Activated CD8-positive, alpha-beta T cell treated with anti-CD3 and anti-CD28 coated beads, Interleukin-2, amount 10 ng/mL, durations not matched to agents 7 days and 5 days (primary cell): ENCODE measurements around the gene SDR39U1. TPM values are rescaled to one million over a fixed set of nuclear protein-coding genes. Genes with fewer than 3 reads are reported as not detected.

Experiments used
- ATAC-seq: fragments of 150-1000 bp; cut with Tn5 transposase; one replicate; pipeline ENCODE4 v1.10.0; 2021; ENCODE audit warnings: moderate library complexity
- CTCF ChIA-PET: fragments of 350-600 bp; sonication (Branson Sonifier 250); formaldehyde crosslinking; loops from one replicate; lab custom pipeline; 2021; ENCODE audit warnings: antibody characterized with exemption; lab: Charles Lee
- POLR2A ChIA-PET: fragments of 350-600 bp; sonication (Branson Sonifier 250); formaldehyde crosslinking; loops from one replicate; lab custom pipeline; 2021; ENCODE audit warnings: antibody characterized with exemption; lab: Charles Lee
- DNase-seq: peaks from one replicate; pipeline ENCODE4 v3.0.0-alpha.2; 2020
- H3K27ac Mint-ChIP-seq: one replicate; pipeline ENCODE4 v1.8.0; 2021; ENCODE audit warnings: mild to moderate bottlenecking, mixed read lengths
- H3K27me3 Mint-ChIP-seq: one replicate; pipeline ENCODE4 v1.8.0; 2021; ENCODE audit warnings: low read depth, mixed read lengths
- H3K36me3 Mint-ChIP-seq: one replicate; pipeline ENCODE4 v1.8.0; 2021; ENCODE audit warnings: low read depth, mixed read lengths
- H3K4me1 Mint-ChIP-seq: one replicate; pipeline ENCODE4 v1.8.0; 2021; ENCODE audit warnings: low read depth, mixed read lengths
- H3K4me3 Mint-ChIP-seq: one replicate; pipeline ENCODE4 v1.8.0; 2021; ENCODE audit warnings: mild to moderate bottlenecking, mixed read lengths
- H3K9me3 Mint-ChIP-seq: one replicate; pipeline ENCODE4 v1.8.0; 2022; ENCODE audit warnings: mixed read lengths; ENCODE audit not compliant: insufficient read depth
- total RNA-seq, 2 experiments: library from RNA; stranded (reverse); gene quantifications; one replicate each; pipeline ENCODE4 v1.2.3, GENCODE V29; 2021

SDR39U1 gene
- total RNA-seq, 2 experiments from 2014 or later, result 47.6 to 58.6 TPM

DNA sequence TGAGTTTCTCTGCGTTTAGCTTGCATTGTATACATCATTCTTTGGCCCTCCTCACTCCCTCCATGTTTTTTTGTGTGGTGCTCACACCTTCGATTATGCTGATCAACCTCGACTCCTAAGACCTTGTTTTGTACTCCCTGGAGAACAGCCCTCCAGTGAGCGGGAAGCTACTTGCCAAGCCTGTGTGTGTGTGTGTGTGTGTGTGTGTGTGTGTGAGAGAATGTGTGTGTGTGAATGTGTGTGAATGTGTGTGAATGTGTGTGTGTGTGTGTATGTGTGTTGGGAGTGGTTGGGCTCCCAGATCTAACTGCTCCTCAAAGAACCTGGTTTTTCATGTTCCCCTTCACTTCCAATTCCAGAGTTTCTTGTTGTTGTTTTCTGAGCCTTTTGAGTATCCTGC lies 37.8 kb downstream of the SDR39U1 start:
- DNase-seq, result no peak
- CTCF ChIA-PET, result interaction anchor here (0.8 kb wide), 1 partner anchor 18 kb away, joined by 3 read pairs; no protein-coding TSS in a partner anchor
- no peak for ATAC-seq
- H3K27me3 Mint-ChIP-seq, result peaks cover 39% of the 10 kb centered on the region
- H3K27ac Mint-ChIP-seq, result no peak overlapping the region
- H3K4me1 Mint-ChIP-seq, result no peaks in the 10 kb centered on the region
- no peak overlapping the region for H3K4me3 Mint-ChIP-seq
- H3K36me3 Mint-ChIP-seq, result no peaks in the 10 kb centered on the region
- POLR2A ChIA-PET, result no interaction called here
- no peaks in the 10 kb centered on the region for H3K9me3 Mint-ChIP-seq

GRCh38 chr14:24403294-24403998 lies 39.1 kb downstream of the SDR39U1 start:
- Mint-ChIP-seq H3K36me3 (no peaks in the 10 kb centered on the region), H3K9me3 (no peaks in the 10 kb centered on the region), H3K27me3 (peaks cover 43% of the 10 kb centered on the region), H3K4me3 (no peak overlapping the region), H3K4me1 (peaks cover 4% of the 10 kb centered on the region), H3K27ac (no peak overlapping the region)
- no peak for ATAC-seq
- ChIA-PET CTCF (no interaction called here), POLR2A (interaction anchor here (1.0 kb wide), 1 partner anchor 26 kb away, joined by 4 read pairs; the partner anchor contains the start of genes CBLN3 and KHNYN)
- DNase-seq, result no peak

- Mint-ChIP-seq H3K27me3 (peaks cover 51% of the 10 kb centered on the region), H3K27ac (no peak overlapping the region), H3K4me3 (no peak overlapping the region), H3K36me3 (no peaks in the 10 kb centered on the region), H3K9me3 (no peaks in the 10 kb centered on the region), H3K4me1 (peaks cover 4% of the 10 kb centered on the region)
- ChIA-PET CTCF (no interaction called here), POLR2A (no interaction called here)
- ATAC-seq, result no peak
- no peak for DNase-seq
These were observed 40.5 kb downstream of the SDR39U1 start for GRCh38 chr14:24401810-24402702.

DNA sequence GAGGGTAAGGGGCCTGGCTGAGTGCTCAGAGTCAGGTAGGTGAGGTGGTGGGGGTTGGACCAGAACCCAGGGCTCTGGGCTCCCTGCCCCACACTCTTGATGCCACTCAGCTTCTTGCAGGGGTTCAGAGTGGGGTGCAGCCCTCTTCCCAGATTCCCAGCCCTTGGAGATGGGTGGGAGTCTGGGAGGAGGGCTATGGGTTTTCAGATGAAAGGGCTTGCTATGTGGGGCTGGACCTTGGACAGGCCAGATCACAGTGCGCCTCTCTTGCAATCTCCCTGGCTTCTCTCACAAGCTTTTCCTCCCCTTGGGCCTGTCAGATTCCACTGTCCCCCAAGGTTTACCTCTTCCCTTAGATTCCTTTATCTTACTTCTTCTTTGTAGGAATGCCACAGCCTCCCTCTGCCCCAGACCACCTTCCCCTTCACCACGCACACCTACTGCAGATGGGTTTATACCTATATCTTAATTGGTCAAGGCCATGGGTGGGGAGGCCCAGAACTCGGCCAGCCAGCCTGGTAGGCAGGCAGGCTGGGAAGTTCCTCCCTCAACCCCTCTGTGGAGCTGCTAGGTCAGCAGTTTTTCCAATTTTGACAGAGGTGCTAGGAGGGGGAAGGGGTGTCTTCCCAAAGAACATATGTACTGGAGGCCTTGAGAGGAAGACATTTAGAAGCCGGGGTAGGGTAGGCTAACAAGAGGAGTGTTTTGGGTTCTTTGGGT lies 42.4 kb downstream of the SDR39U1 start:
- peaks cover 57% of the 10 kb centered on the region for H3K27me3 Mint-ChIP-seq
- H3K9me3 Mint-ChIP-seq, result no peaks in the 10 kb centered on the region
- H3K27ac Mint-ChIP-seq, result no peak overlapping the region
- POLR2A ChIA-PET, result interaction anchor here (0.8 kb wide), 1 partner anchor 60 kb away, joined by 4 read pairs; the partner anchor contains the start of gene RIPK3
- H3K4me3 Mint-ChIP-seq, result no peak overlapping the region
- peaks cover 11% of the 10 kb centered on the region for H3K4me1 Mint-ChIP-seq
- H3K36me3 Mint-ChIP-seq, result no peaks in the 10 kb centered on the region
- DNase-seq (no peak), ATAC-seq (no peak)
- CTCF ChIA-PET, result no interaction called here

DNA sequence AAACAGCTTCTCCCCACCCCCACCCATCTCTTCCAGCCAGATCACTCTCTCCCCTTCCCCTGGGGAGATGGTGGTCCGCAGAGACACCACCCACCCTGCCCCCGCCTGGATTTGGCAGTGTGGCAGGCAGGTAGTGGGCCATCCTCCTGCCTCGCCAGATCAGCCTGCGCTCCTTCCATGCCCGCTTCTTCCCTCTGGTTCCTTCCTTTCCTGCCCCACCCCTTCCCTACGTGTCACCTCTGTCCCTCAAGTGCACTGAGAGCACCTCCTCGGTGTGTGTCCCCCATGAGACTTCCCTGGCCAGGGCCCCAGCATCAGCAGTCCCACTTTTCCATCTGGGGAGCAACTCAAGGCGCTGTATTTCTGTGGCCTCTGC lies 43.1 kb downstream of the SDR39U1 start:
- CTCF ChIA-PET, result interaction anchor here (1.0 kb wide), 1 partner anchor 68 kb away, joined by 3 read pairs; no protein-coding TSS in a partner anchor
- DNase-seq (no peak), ATAC-seq (peak; percentile 12)
- H3K9me3 Mint-ChIP-seq, result no peaks in the 10 kb centered on the region
- peaks cover 11% of the 10 kb centered on the region for H3K4me1 Mint-ChIP-seq
- H3K27ac Mint-ChIP-seq, result peak overlapping the region; percentile 5
- no peaks in the 10 kb centered on the region for H3K36me3 Mint-ChIP-seq
- POLR2A ChIA-PET, result interaction anchor here (0.8 kb wide), 1 partner anchor 59 kb away, joined by 4 read pairs; the partner anchor contains the start of gene RIPK3
- H3K4me3 Mint-ChIP-seq, result peak overlapping the region; percentile 47
- peaks cover 53% of the 10 kb centered on the region for H3K27me3 Mint-ChIP-seq

- CTCF ChIA-PET, result interaction anchor here (1.0 kb wide), 1 partner anchor 67 kb away, joined by 3 read pairs; no protein-coding TSS in a partner anchor
- Mint-ChIP-seq H3K4me1 (peaks cover 11% of the 10 kb centered on the region), H3K27me3 (peaks cover 50% of the 10 kb centered on the region), H3K27ac (peak within 1 kb of the TSS; percentile 5), H3K4me3 (peak within 1 kb of the TSS; percentile 47), H3K36me3 (no peaks in the 10 kb centered on the region), H3K9me3 (no peaks in the 10 kb centered on the region)
- peak; percentile 58 for DNase-seq
- peak; percentile 91 for ATAC-seq
- POLR2A ChIA-PET, result interaction anchor here (0.7 kb wide), 1 partner anchor 31 kb away, joined by 4 read pairs; the partner anchor contains the start of gene KHNYN
These were observed 43.7 kb downstream of the SDR39U1 start, which contains the start of gene NYNRIN for GRCh38 chr14:24398653-24399446. Gene NYNRIN, plus strand, starts transcription at chr14:24399003. Its CDS starts 244 bp downstream, at chr14:24399247.

DNA sequence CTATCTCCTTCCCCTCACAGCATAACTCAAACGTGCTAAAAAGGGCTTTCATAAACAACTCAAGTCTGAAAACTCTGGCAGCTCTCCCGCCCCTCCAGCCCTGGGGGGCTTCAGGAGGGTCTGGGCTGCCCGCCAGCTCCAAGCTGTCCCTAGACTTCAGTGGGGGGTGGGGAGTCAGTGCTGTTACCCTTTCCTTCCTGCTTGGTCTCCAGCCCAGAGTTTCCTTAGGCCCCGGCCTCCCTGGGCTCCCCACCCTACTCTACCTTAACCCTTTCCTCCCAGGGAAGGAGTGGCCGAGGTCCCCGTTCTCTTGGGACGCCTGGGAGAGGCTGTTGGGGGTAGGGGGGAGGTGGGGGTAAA lies 44.3 kb downstream of the SDR39U1 start:
- no peaks in the 10 kb centered on the region for H3K9me3 Mint-ChIP-seq
- peaks cover 48% of the 10 kb centered on the region for H3K27me3 Mint-ChIP-seq
- H3K27ac Mint-ChIP-seq, result no peak overlapping the region
- no peak overlapping the region for H3K4me3 Mint-ChIP-seq
- H3K4me1 Mint-ChIP-seq, result peaks cover 11% of the 10 kb centered on the region
- ChIA-PET POLR2A (interaction anchor here (0.7 kb wide), 1 partner anchor 32 kb away, joined by 4 read pairs; the partner anchor contains the start of gene KHNYN), CTCF (interaction anchor here (1.0 kb wide), 1 partner anchor 67 kb away, joined by 3 read pairs; no protein-coding TSS in a partner anchor)
- no peaks in the 10 kb centered on the region for H3K36me3 Mint-ChIP-seq
- ATAC-seq (no peak), DNase-seq (no peak)

DNA sequence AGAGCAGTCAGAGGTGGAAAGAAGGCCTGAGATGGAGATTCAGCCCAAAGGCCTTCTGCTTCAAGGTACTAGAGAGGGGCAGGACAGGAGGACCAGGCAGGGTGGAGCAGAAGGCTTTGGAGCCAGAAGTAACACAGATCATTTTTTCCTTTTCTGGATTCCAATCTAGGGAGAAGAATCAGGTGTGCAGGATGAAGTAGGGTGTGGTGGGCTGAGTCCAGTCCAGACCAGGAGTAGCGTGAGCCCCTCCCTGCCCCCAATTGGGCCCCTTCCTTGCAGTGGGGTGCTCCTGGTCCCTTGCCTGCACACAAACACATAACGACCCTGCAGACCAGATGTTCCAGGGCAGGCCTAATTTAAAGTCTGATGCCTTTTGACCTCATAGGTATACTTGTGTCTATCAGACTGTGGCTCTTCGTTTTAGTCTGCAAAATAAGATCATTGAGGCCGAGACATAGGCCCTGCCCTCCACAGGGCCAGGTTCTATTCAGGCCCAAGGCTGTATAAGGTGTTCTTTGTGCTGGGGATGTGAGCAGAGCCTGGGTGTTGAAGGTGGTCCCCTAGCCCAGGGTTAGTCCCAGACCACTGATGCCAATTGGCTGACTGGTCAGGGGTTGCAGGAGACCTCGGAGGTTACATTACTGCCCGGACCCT lies 44.8 kb downstream of the SDR39U1 start:
- ChIA-PET CTCF (interaction anchor here (1.3 to 2.1 kb wide), 3 partner anchors 14 to 34 kb away, joined by 3 to 10 read pairs (median 4); no protein-coding TSS in a partner anchor), POLR2A (no interaction called here)
- H3K4me1 Mint-ChIP-seq, result peaks cover 11% of the 10 kb centered on the region
- H3K27me3 Mint-ChIP-seq, result peaks cover 43% of the 10 kb centered on the region
- DNase-seq (no peak), ATAC-seq (no peak)
- H3K27ac Mint-ChIP-seq, result no peak overlapping the region
- no peaks in the 10 kb centered on the region for H3K9me3 Mint-ChIP-seq
- H3K36me3 Mint-ChIP-seq, result no peaks in the 10 kb centered on the region
- no peak overlapping the region for H3K4me3 Mint-ChIP-seq

GRCh38 chr14:24395609-24396582 lies 46.7 kb downstream of the SDR39U1 start:
- Mint-ChIP-seq H3K27me3 (peaks cover 42% of the 10 kb centered on the region), H3K27ac (no peak overlapping the region), H3K36me3 (no peaks in the 10 kb centered on the region), H3K4me1 (peaks cover 11% of the 10 kb centered on the region), H3K9me3 (no peaks in the 10 kb centered on the region), H3K4me3 (no peak overlapping the region)
- ChIA-PET POLR2A (no interaction called here), CTCF (interaction anchor here (0.9 to 2.1 kb wide), 6 partner anchors 16 to 56 kb away, joined by 3 to 10 read pairs (median 4); partner anchors contain the start of gene RIPK3)
- ATAC-seq, result no peak
- DNase-seq, result no peak
